ENCODE measurements around the gene GRID2.

Gene GRID2

GRCh38 chr4:93722446-93722845 is 1418.7 kb downstream of the GRID2 start:
- DNase-seq: no peak

DNA sequence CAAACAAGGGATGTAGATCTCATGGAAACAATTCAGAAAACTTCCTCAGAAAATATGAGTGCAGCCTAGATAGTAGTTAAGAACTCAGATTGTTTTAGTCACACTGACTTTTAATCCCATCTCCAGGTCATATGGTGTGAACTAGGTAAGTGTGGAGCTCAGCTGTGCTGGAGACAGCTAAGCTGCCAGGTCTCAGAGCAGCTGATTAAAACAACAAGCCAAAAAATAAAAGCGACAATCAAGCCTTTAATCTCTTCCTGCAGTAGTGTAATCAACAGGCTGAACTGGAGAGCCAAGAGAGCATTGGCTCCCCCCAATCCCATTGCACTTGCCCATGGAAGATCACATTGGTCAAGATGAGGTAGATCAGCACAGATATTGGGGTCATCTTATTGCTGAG is 1426.5 kb downstream of the GRID2 start:
- no peak for DNase-seq

GRCh38 chr4:93730760-93731159 is 1427.0 kb downstream of the GRID2 start:
- DNase-seq: no peak

DNA sequence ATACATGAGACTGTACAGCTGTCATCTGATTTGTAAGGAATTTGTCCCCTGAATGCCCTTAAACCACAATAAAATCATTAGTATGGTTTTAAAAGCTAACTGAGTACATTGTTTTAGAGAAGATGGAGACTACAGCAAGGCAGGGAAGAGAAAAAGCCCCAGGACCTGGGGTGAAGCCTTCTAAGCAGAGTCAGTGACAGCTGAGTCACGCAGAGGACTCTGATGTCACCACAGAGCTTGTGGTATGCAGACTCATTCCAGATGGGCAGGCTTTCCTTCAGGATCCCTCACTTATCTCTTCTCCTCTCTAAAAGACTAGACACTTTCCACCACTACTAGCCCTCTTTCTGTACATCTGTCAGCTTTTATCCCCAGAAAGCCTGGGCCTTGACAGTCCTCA is 1427.7 kb downstream of the GRID2 start:
- no peak for DNase-seq

GRCh38 chr4:93732509-93732908 is 1428.7 kb downstream of the GRID2 start:
- DNase-seq: no peak

- no peak for DNase-seq
These were observed 1437.1 kb downstream of the GRID2 start for GRCh38 chr4:93740890-93741289.

DNA sequence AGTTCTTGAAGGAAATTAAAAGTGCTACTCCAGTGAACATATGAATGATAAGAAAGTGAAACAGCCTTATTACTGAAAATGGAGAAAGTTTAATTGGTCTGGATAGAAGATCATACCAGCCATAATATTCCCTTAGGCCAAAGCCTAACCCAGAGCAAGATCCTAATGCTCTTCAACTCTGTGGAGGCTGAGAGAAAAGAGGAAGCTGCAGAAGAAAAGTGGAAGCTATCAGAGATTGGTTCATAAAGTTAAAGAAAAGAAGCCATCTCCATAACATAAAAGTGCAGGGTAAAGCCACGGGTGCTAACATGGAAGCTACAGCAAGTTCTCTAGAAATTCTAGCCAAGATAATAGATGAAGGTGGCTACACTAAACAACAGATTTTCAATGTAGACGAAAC is 1439.3 kb downstream of the GRID2 start:
- DNase-seq: no peak

GRCh38 chr4:93743635-93744034 is 1439.9 kb downstream of the GRID2 start:
- DNase-seq: no peak

DNA sequence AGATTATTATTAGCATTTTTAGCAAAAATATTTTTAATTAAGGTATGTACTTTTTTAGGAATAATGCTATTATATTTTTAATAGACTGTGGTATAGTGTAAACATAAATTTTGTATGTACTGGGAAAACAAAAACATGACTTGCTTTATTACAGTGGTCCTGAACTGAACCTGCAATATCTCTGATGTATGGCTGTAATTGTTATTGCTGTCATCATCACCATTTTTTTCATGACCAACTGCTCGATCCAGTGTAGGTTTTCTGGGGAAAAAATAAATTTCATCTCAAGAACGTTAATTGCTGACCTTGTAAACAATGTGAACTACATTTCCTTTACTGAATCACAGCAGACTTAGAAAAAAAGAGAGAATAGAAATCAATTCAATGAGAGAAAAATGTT is 1441.2 kb downstream of the GRID2 start:
- no peak for DNase-seq

DNA sequence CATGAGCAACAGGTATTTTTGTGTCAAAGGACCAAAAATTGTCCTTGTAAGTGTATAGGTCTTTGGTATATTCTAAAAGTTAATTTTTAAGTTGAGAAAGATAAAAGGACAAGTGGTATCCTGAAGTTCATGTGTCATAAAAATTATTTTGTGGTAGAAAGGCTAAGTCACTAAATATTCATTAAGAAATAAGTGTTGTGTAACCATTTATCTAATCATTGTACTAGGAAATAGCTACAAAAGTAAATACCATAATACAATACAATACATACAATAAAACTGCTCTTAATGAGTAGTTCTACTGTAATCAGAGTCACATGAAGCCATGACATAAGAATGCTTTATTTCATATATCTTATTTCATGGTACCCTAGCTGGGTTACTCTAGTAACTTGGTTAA is 1442.3 kb downstream of the GRID2 start:
- DNase-seq: no peak

DNA sequence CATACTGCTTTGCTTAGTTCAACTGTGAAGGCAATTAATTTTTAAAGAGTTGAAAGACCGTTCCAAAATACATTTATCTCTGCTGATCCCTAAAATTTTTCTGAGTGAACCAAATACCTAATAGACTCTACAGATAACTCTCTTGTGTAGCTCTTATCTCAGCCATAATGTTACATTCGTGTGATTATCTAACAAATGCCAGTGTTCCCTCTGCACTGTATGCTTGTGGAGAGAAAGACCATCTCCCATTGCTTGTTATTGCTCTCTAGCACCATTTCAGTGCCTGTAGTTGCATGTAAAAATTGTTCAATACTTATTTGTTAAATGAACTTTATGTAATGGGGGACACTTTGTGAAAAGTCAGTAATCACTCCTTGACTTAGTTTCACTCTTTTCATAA is 1443.5 kb downstream of the GRID2 start:
- DNase-seq: no peak

- DNase-seq: no peak
These were observed 1444.9 kb downstream of the GRID2 start for GRCh38 chr4:93748373-93749291.

DNA sequence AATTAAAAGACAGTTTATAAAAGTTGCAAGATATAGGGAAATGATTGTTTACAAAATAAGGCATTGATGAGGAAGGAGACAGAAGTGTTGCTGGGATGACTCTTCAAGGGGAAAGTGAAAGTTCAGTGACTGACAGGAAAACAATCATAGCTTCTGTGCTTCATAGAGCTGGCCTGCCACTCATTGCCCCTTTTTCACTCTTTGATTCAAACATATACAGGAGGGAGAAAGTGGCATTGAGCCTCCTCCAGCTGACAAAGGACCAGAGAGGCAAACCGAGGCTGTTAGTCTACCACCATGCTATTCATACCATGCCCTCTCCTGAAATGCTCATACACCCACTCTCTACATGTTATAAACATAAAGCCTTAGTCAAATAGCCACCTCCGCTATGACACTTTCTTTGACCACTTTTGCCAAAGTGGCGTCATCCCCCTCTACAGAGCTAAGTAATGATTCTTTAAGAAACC is 1445.6 kb downstream of the GRID2 start:
- DNase-seq: no peak

DNA sequence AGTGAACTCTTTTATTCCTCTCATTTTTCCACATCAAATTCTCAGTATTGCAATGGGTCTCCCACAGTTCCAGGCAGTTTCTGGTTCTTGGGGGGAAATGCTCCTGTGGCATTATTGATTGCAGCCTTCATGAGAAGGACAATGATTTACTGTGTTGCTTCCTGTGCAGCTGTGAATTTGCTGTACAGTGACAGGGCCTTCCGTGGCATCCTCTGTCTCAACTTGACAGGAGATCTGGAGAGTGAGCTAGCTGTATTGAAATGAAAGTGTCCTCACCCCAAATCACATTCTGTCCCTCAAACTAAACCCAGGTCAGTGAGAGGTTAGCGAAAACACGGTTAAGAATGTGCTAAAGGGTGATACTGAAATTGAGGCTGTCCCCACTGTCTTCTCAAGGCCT is 1447.6 kb downstream of the GRID2 start:
- DNase-seq: no peak

DNA sequence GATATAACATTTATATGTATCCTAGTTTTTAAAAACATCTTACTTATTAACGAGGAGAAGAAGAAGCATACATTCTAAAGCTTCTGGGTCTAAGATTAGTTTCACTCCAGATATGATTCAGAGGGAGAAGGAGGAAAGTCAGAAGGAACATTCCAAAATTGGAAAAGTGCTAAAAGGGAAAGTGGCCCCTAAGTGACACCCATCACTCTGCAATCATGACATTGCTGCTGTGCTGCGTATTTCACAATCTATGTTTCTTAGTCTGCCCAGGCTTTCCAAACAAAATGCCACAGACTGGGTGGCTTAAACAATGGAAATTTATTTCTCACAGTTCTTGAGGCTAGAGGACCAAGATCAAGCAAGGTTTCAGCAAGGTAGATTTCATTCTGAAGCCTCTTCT is 1452.3 kb downstream of the GRID2 start:
- no peak for DNase-seq

DNA sequence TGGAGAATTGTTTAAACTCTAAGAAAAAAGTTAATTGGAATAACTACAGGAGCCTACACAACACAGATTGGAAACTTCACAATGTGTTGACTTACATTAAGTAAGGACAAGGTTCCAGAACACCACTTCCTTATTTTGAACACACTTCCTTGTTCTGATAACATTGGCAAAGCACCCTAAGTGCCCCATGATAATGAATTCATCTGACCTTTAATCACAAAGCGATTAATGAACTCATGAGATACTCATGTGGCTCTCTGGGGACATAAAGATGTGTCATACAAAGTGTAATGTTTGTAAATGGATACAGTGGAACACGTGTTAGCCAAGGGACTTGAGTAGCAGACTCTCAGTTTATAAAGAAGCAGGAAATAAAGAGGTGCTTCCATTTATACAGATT is 1455.7 kb downstream of the GRID2 start:
- no peak for DNase-seq

DNA sequence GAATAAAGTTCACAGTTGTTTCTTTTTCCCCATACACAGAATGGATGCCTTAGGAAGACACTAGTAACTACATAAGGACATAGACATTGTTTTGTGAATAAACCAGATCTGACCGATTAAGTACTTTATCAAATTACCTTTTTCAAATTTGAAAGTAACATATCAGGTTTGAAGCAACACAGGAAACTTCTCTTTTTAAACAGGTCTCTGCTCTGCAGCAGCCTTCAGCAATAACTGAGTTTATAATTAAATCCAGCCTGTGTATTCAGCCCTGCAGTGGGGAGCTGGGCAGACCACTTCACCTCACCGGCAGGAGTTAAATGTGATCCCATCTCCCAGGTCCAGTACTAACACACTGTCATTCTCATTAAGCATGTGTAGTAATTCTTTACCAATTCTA is 1456.5 kb downstream of the GRID2 start:
- no peak for DNase-seq

GRCh38 chr4:93761286-93761685 is 1457.5 kb downstream of the GRID2 start:
- DNase-seq: no peak

- DNase-seq: no peak
These were observed 1461.0 kb downstream of the GRID2 start for GRCh38 chr4:93764639-93765246.

GRCh38 chr4:93767917-93768316 is 1464.2 kb downstream of the GRID2 start:
- DNase-seq: no peak

DNA sequence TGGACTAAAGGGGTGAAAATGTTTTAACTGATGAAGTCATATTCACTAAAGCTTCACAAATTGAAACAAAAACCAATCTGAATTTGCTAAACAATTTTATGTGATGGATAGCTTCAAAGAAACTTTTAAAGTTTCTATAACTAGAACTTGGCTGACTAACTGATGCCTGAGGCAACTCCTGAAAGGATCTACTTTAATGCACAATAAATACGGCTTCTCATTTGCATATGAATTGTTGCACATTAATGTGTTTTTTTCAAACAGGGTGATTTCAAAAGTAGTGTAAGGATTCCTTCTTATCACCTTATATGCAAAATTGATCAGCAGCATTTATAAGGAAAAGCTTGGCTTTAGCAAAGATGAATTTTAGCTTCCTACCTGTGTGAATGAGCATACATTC is 1466.4 kb downstream of the GRID2 start:
- DNase-seq: no peak

GRCh38 chr4:93771640-93772411 is 1468.1 kb downstream of the GRID2 start:
- DNase-seq: no peak

- no peak for DNase-seq
These were observed 1469.1 kb downstream of the GRID2 start for GRCh38 chr4:93772858-93773257.

- no peak for DNase-seq
These were observed 1471.8 kb downstream of the GRID2 start for GRCh38 chr4:93775551-93775950.
